KMS-11 (cell line): ENCODE measurements around the gene PSME2.

ENCODE experiments used
- H2AFZ ChIP-seq: fragments of 200-600 bp; sonication (generic); 2 replicates; pipeline ENCODE4 v1.6.1; 2016; ENCODE audit warnings: antibody characterized with exemption, mixed run types, low read depth
- H3K27ac ChIP-seq: fragments of 200-600 bp; sonication (generic); 2 replicates; pipeline ENCODE4 v1.6.1; 2016; ENCODE audit warnings: mild to moderate bottlenecking, mixed run types
- H3K27me3 ChIP-seq: fragments of 200-600 bp; sonication (generic); 2 replicates; pipeline ENCODE4 v1.6.1; 2017; ENCODE audit warnings: mild to moderate bottlenecking, low read depth, mixed run types, moderate library complexity; ENCODE audit not compliant: insufficient read depth
- H3K36me3 ChIP-seq: fragments of 200-600 bp; sonication (generic); 2 replicates; pipeline ENCODE4 v1.6.1; 2017; ENCODE audit warnings: mild to moderate bottlenecking, mixed run types; ENCODE audit not compliant: insufficient read depth
- H3K4me1 ChIP-seq: fragments of 200-600 bp; sonication (generic); 2 replicates; pipeline ENCODE4 v1.6.1; 2016; ENCODE audit warnings: mild to moderate bottlenecking, low read depth, mixed run types; ENCODE audit not compliant: poor library complexity, severe bottlenecking
- H3K4me2 ChIP-seq: fragments of 200-600 bp; sonication (generic); 2 replicates; pipeline ENCODE4 v1.7.0; 2016; ENCODE audit warnings: mild to moderate bottlenecking, mixed run types
- H3K4me3 ChIP-seq: fragments of 200-600 bp; sonication (generic); IDR thresholded peaks from 2 replicates; pipeline ENCODE4 v1.6.1; 2017; ENCODE audit warnings: low read depth, low read length, mixed read lengths; ENCODE audit not compliant: insufficient read depth
- H3K79me2 ChIP-seq: fragments of 200-600 bp; sonication (generic); 2 replicates; pipeline ENCODE4 v1.6.1; 2016; ENCODE audit warnings: low read depth, mixed run types; ENCODE audit not compliant: insufficient read depth
- H3K9ac ChIP-seq: fragments of 200-600 bp; sonication (generic); 2 replicates; pipeline ENCODE4 v1.6.1; 2016; ENCODE audit warnings: mild to moderate bottlenecking, mixed run types
- H4K20me1 ChIP-seq: fragments of 200-600 bp; sonication (generic); 2 replicates; pipeline ENCODE4 v1.6.1; 2016; ENCODE audit warnings: mild to moderate bottlenecking, mixed run types; ENCODE audit not compliant: insufficient read depth
- CTCF ChIP-seq: fragments of 200-600 bp; sonication (generic); conservative IDR thresholded peaks from 2 replicates; pipeline ENCODE4 v1.6.1; 2017; ENCODE audit warnings: low read depth, mild to moderate bottlenecking, antibody characterized with exemption, low read length, moderate library complexity, mixed read lengths

PSME2 gene

DNA sequence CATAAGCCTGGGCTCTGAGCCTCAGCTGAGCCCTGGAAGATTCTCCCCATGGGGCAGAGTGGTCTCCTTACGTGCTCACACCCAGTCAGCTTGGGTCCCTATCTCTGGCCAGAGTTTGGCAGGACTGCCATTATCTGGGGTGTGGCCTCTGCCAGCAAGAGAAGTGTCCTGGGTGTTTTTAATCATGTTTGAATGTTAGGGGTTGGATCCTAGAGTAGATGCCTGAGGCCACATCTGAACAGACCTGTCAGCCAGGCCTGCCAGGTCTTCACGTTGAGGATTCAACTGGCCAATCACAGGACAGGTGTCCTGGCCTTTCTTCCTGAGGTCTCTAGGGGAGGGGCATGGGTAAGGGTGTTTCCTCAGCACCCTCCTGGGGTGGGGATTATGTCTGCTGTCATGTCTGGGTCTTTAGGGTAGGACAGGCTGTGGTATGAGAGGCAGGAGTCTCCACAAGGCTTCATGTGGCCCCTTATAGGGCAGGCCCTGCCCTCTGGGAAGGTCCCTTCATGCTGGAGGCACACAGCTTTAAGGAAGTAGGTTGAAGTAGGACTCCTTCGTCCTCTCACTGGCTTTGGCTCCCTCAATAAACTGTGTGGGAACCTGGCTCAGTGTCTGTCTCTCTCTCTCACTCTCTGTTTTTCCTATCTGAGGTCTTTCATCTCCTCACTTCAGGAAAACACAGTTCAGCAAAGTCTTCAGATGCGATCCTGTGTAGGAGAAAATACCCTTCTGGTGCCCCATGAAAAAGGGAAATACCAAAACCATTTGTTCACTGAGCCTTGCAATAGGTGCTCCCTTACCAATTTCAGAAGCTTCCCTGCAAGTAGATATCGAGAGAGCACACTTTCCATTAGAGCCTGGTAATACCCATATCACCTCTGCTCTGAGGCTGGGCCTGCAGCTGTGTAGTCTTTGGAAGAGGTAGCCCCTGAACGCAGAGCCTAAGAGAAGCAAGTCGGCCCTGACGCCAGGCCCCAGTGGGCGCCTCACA lies 22.7 kb downstream of the PSME2 start:
- Histone ChIP-seq H3K4me3 (no peak overlapping the region), H3K9ac (no peak overlapping the region), H3K79me2 (no peaks in the 10 kb centered on the region), H3K27ac (no peak overlapping the region), H3K4me2 (no peak overlapping the region), H3K4me1 (no peaks in the 10 kb centered on the region), H3K36me3 (no peaks in the 10 kb centered on the region), H4K20me1 (no peaks in the 10 kb centered on the region), H3K27me3 (no peaks in the 10 kb centered on the region), H2AFZ (no peak overlapping the region)
- TF ChIP-seq CTCF = no peak

GRCh38 chr14:24122898-24123297 lies 23.5 kb downstream of the PSME2 start:
- Histone ChIP-seq H3K4me1 (no peaks in the 10 kb centered on the region), H3K4me3 (no peak overlapping the region), H3K27ac (no peak overlapping the region), H3K36me3 (no peaks in the 10 kb centered on the region), H3K9ac (no peak overlapping the region), H3K4me2 (no peak overlapping the region), H2AFZ (no peak overlapping the region), H3K27me3 (no peaks in the 10 kb centered on the region), H3K79me2 (no peaks in the 10 kb centered on the region), H4K20me1 (no peaks in the 10 kb centered on the region)
- TF ChIP-seq CTCF = no peak

DNA sequence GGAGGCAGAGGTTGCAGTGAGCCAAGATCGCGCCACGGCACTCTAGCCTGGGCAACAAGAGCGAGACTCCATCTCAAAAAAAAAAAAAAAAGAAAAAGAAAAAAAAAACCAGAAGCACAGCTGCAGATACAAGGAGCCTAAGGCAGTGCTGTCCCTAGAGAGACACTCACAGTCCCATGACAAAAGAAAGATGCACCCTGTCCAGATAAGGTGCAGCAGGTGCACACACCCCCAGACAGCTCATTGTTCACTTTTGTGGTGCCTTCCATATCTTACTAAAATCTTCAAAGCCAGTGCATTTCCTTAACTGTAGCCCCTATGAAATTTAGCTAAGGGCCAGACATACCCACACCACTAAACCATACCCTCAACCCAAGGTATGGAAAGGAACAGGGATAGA lies 24.0 kb downstream of the PSME2 start:
- H3K27me3 ChIP-seq = no peaks in the 10 kb centered on the region
- H3K79me2 ChIP-seq = no peaks in the 10 kb centered on the region
- no peaks in the 10 kb centered on the region for H3K4me1 ChIP-seq
- H3K4me2 ChIP-seq = no peak overlapping the region
- no peaks in the 10 kb centered on the region for H4K20me1 ChIP-seq
- TF ChIP-seq CTCF = no peak
- no peak overlapping the region for H3K27ac ChIP-seq
- no peak overlapping the region for H2AFZ ChIP-seq
- H3K9ac ChIP-seq = no peak overlapping the region
- H3K36me3 ChIP-seq = no peaks in the 10 kb centered on the region
- no peak overlapping the region for H3K4me3 ChIP-seq

DNA sequence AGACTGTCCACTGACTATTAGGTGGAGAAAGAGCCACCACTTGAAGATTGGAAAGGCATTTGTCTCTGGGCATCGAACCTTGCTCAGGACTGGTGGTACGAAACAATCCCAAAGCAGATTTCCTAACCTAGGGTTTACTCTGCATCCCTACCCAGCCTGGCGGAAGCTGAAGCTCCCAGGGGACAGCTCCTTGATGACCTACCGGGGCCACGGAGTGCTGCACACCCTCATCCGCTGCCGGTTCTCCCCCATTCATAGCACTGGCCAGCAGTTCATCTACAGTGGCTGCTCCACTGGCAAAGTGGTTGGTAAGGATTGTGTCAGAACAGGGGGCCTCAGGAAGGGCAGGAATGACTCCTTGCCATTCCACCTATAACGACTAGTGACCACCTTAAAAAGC lies 25.2 kb downstream of the PSME2 start:
- H3K27me3 ChIP-seq = no peaks in the 10 kb centered on the region
- no peak overlapping the region for H3K4me3 ChIP-seq
- no peaks in the 10 kb centered on the region for H3K79me2 ChIP-seq
- H3K4me1 ChIP-seq = peaks cover under 1% of the 10 kb centered on the region
- no peaks in the 10 kb centered on the region for H3K36me3 ChIP-seq
- TF ChIP-seq CTCF = no peak
- no peak overlapping the region for H3K27ac ChIP-seq
- H3K4me2 ChIP-seq = no peak overlapping the region
- H3K9ac ChIP-seq = no peak overlapping the region
- H4K20me1 ChIP-seq = no peaks in the 10 kb centered on the region
- no peak overlapping the region for H2AFZ ChIP-seq
